OCI-LY7 (cell line): ENCODE data around the gene ADGRD1. TPM values are rescaled to one million over a fixed set of nuclear protein-coding genes. Genes with fewer than 3 reads are reported as not detected.
"Not testable (repeated sequence)": the region's sequence is repeated elsewhere in the genome, so short reads cannot be mapped to it uniquely, and the experiment has no call there.

Source experiments
- BruUV-seq: library from RNA; stranded (reverse); fragments of 400-500 nt; replicated peaks from 2 replicates; lab custom pipeline; 2021; lab: Mats Ljungman, UMichigan
- CTCF ChIA-PET: fragments of 300-600 bp; sonication (Branson Sonifier 250); formaldehyde crosslinking; loops from one replicate; lab custom pipeline; 2022; ENCODE audit warnings: antibody characterized with exemption; ENCODE audit not compliant: unreplicated experiment; lab: Charles Lee
- POLR2A ChIA-PET: fragments of 300-600 bp; sonication (Branson Sonifier 250); formaldehyde crosslinking; loops from one replicate; lab custom pipeline; 2022; ENCODE audit warnings: antibody characterized with exemption; lab: Charles Lee
- DNase-seq: peaks from one replicate; pipeline ENCODE4 v3.0.0-alpha.2; 2015; ENCODE audit warnings: low spot score
- H2AFZ ChIP-seq: fragments of 200-600 bp; sonication (generic), shearing (Covaris generic); 2 replicates; pipeline ENCODE4 v1.6.1; 2014; ENCODE audit warnings: mild to moderate bottlenecking, antibody characterized with exemption, low read length, moderate library complexity
- H3K27ac ChIP-seq: fragments of 200-600 bp; sonication (generic); 2 replicates; pipeline ENCODE4 v1.5.1; 2014; ENCODE audit warnings: mixed run types, low read depth, mild to moderate bottlenecking, moderate library complexity, low read length, inconsistent platforms; ENCODE audit not compliant: poor library complexity, severe bottlenecking
- H3K36me3 ChIP-seq: fragments of 200-600 bp; sonication (generic); 2 replicates; pipeline ENCODE4 v1.6.1; 2014; ENCODE audit warnings: mild to moderate bottlenecking, antibody characterized with exemption, low read length, moderate library complexity, mixed read lengths; ENCODE audit not compliant: insufficient read depth
- H3K4me1 ChIP-seq: fragments of 200-600 bp; sonication (generic); 2 replicates; pipeline ENCODE4 v1.5.1; 2014; ENCODE audit warnings: mild to moderate bottlenecking, low read length; ENCODE audit not compliant: insufficient read depth, poor library complexity, severe bottlenecking
- H3K4me2 ChIP-seq: fragments of 200-600 bp; sonication (generic); 2 replicates; pipeline ENCODE4 v1.6.1; 2014; ENCODE audit warnings: mild to moderate bottlenecking, low read length
- H3K4me3 ChIP-seq: fragments of 200-600 bp; sonication (generic); 2 replicates; pipeline ENCODE4 v1.5.1; 2014; ENCODE audit warnings: mild to moderate bottlenecking, low read depth, low read length; ENCODE audit not compliant: poor library complexity, severe bottlenecking
- H3K79me2 ChIP-seq: fragments of 200-600 bp; sonication (generic); 2 replicates; pipeline ENCODE4 v1.6.1; 2016; ENCODE audit warnings: low read depth, mild to moderate bottlenecking, low read length, moderate library complexity, mixed read lengths; ENCODE audit not compliant: insufficient read depth
- H3K9me2 ChIP-seq: fragments of 200-600 bp; sonication (generic); 2 replicates; pipeline ENCODE4 v1.6.1; 2016; ENCODE audit warnings: mild to moderate bottlenecking, low read length, mixed read lengths; ENCODE audit not compliant: insufficient read depth
- H3K9me3 ChIP-seq: fragments of 200-600 bp; sonication (generic); 2 replicates; pipeline ENCODE4 v1.6.1; 2014; ENCODE audit warnings: mild to moderate bottlenecking, mixed run types, low read length, mixed read lengths
- H4K20me1 ChIP-seq: fragments of 200-600 bp; sonication (generic); 2 replicates; pipeline ENCODE4 v1.6.1; 2014; ENCODE audit warnings: mild to moderate bottlenecking, antibody characterized with exemption, low read length, moderate library complexity, mixed read lengths; ENCODE audit not compliant: insufficient read depth
- CTCF ChIP-seq: fragments of 200-600 bp; sonication (generic); conservative IDR thresholded peaks from 2 replicates; pipeline ENCODE4 v1.5.1; 2014; ENCODE audit warnings: mild to moderate bottlenecking, antibody characterized with exemption, low read length, moderate library complexity, mixed read lengths
- EZH2phosphoT487 ChIP-seq: fragments of 200-600 bp; sonication (generic); IDR thresholded peaks from 2 replicates; pipeline ENCODE4 v1.6.1; 2018; ENCODE audit warnings: low read depth, borderline replicate concordance, mild to moderate bottlenecking, mixed run types, antibody characterized with exemption, low read length, moderate library complexity, mixed read lengths
- intact Hi-C: fragments of 100-400 bp; cut with micrococcal nuclease; formaldehyde crosslinking; loops from one replicate; pipeline ENCODE4 v1.10.0; 2022; ENCODE audit not compliant: unreplicated experiment
- total RNA-seq, 2 experiments: library from RNA; depleted of rRNA in 1 of 2; stranded (reverse); fragments of >200 nt in 1 of 2; shearing (Covaris generic) in 1 of 2; gene quantifications; 2 replicates each; pipeline ENCODE4 v1.2.3, GENCODE V29; 2014 to 2022

ADGRD1 gene
- total RNA-seq, 2 experiments from 2014 or later, result 1.0 to 1.7 TPM

- intact Hi-C loops, result no loop called here
- H3K79me2 ChIP-seq, result no peaks in the 10 kb centered on the region
- BruUV-seq, result no TSS peak
- H3K9me3 ChIP-seq, result 0 out of 2 replicates have a peak, but pooled peaks cover 4% of the 10 kb centered on the region
- TF ChIP-seq EZH2phosphoT487, result no peak
- no peak for TF ChIP-seq CTCF
- H3K9me2 ChIP-seq, result no peaks in the 10 kb centered on the region
- no peak overlapping the region for H3K4me2 ChIP-seq
- H3K4me3 ChIP-seq, result no peak overlapping the region
- no peak for DNase-seq
- ChIA-PET POLR2A (no interaction called here), CTCF (no interaction called here)
- no peaks in the 10 kb centered on the region for H3K36me3 ChIP-seq
- no peaks in the 10 kb centered on the region for H4K20me1 ChIP-seq
- H3K27ac ChIP-seq, result no peak overlapping the region
- no peak overlapping the region for H2AFZ ChIP-seq
- peaks cover 5% of the 10 kb centered on the region for H3K4me1 ChIP-seq
Observed at GRCh38 chr12:130937063-130937462, 16.6 kb upstream of the ADGRD1 start.

DNA sequence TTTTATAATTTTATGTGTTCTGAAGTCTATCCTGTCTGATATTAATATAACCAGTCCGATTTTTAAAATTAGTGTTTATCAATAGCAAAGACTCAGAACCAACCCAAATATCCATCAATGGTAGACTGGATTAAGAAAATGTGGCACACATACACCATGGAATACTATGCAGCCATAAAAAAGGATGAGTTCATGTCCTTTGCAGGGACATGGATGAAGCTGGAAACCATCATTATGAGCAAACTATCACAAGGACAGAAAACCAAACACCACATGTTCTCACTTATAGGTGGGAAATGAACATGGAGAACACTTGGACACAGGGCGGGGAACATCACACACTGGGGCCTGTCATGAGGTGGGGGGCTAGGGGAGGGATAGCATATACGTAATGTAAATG is 16.2 kb upstream of the ADGRD1 start:
- H3K36me3 ChIP-seq, H3K4me1 ChIP-seq, H3K4me2 ChIP-seq, DNase-seq, H4K20me1 ChIP-seq, POLR2A ChIA-PET, H3K27ac ChIP-seq, H2AFZ ChIP-seq, H3K79me2 ChIP-seq, H3K9me3 ChIP-seq, H3K9me2 ChIP-seq, intact Hi-C loops, BruUV-seq, CTCF ChIA-PET, H3K4me3 ChIP-seq: not testable (repeated sequence)

DNA sequence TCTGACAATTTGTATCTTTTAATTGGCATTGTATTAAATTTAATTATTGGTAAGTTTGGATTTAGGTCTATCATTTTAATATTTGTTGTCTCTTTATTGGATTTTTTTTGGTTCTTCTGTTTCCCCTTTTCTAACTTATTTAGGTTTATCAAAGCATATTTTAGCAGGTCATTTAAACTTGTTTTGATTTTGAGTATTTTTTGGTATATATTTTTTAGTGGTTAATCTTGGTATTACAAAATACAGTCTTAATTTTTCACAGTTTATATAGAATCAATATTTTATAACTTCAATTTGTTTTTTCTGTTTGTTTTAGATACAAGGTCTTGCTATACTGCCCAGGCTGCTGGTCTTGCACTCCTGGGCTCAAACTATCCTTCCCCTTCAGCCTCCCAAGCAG is 15.5 kb upstream of the ADGRD1 start:
- Histone ChIP-seq H3K27ac (no peak overlapping the region), H2AFZ (no peak overlapping the region), H3K4me2 (no peak overlapping the region), H3K36me3 (no peaks in the 10 kb centered on the region), H3K4me3 (no peak overlapping the region), H3K79me2 (no peaks in the 10 kb centered on the region), H4K20me1 (no peaks in the 10 kb centered on the region), H3K9me2 (no peaks in the 10 kb centered on the region), H3K9me3 (0 out of 2 replicates have a peak, but pooled peaks cover 4% of the 10 kb centered on the region), H3K4me1 (no peaks in the 10 kb centered on the region)
- peak; percentile 28; the same call in 1 of the 2 replicates for TF ChIP-seq CTCF
- TF ChIP-seq EZH2phosphoT487, result no peak
- ChIA-PET POLR2A (no interaction called here), CTCF (no interaction called here)
- BruUV-seq, result no TSS peak
- intact Hi-C loops, result no loop called here
- no peak for DNase-seq
